HEK293 (cell line): ENCODE results near the gene MYOM3.

Experiments used
- CTCF ChIA-PET: fragments of 350-600 bp; formaldehyde crosslinking; extraction: SDS; loops from one replicate; lab custom pipeline; 2021; ENCODE audit warnings: antibody characterized with exemption; lab: Yijun Ruan, JAX
- POLR2A ChIA-PET: fragments of 300-600 bp; formaldehyde crosslinking; extraction: SDS; loops from one replicate; lab custom pipeline; 2020; ENCODE audit warnings: antibody characterized with exemption, inconsistent platforms; lab: Yijun Ruan, JAX
- H3K27ac ChIP-seq: fragments of 200-500 bp; sonication (Bioruptor generic); 2 replicates; pipeline ENCODE4 v1.5.1; 2014; ENCODE audit warnings: low read depth, low read length, control low read depth, inconsistent platforms; ENCODE audit errors: extremely low read depth
- H3K36me3 ChIP-seq, 2 experiments: fragments of 200-500 bp in 1 of 2; sonication (Bioruptor generic) in 1 of 2; 1 replicate in 1 of 2; 2 replicates in 1 of 2; pipeline ENCODE4 v1.5.1; 2014 to 2017; ENCODE audit warnings: inconsistent platforms in 2 of 2, low read length in 2 of 2; ENCODE audit not compliant: control insufficient read depth in 2 of 2, insufficient read depth in 1 of 2
- H3K4me1 ChIP-seq: fragments of 200-500 bp; sonication (Bioruptor generic); 2 replicates; pipeline ENCODE4 v1.5.1; 2014; ENCODE audit warnings: mild to moderate bottlenecking, low read length, inconsistent platforms; ENCODE audit not compliant: control insufficient read depth, insufficient read depth
- H3K4me3 ChIP-seq: 2 replicates; pipeline ENCODE4 v1.5.1; 2011; ENCODE audit warnings: low read depth, mild to moderate bottlenecking, control low read depth, low read length, moderate library complexity
- H3K9me3 ChIP-seq: fragments of 200-500 bp; sonication (Bioruptor generic); 2 replicates; pipeline ENCODE4 v1.5.1; 2014; ENCODE audit warnings: low read depth, low read length, inconsistent platforms; ENCODE audit not compliant: control insufficient read depth, insufficient read depth
- KLF10 ChIP-seq: fragments of 450-650 bp; IDR thresholded peaks from 2 replicates; pipeline ENCODE4 v1.5.1; 2018; ENCODE audit warnings: missing biosample characterization, mild to moderate bottlenecking, missing genetic modification characterization
- OSR2 ChIP-seq: fragments of 450-650 bp; formaldehyde crosslinking; IDR thresholded peaks from 2 replicates; pipeline ENCODE4 v1.5.1; 2016; ENCODE audit warnings: missing biosample characterization, missing genetic modification characterization
- ZFP41 ChIP-seq: fragments of 450-650 bp; formaldehyde crosslinking; IDR thresholded peaks from 2 replicates; pipeline ENCODE4 v1.5.1; 2016; ENCODE audit warnings: missing biosample characterization, missing genetic modification characterization, borderline replicate concordance
- ZNF16 ChIP-seq: fragments of 450-650 bp; formaldehyde crosslinking; IDR thresholded peaks from 2 replicates; pipeline ENCODE4 v1.5.1; 2016; ENCODE audit warnings: low read depth, missing biosample characterization, missing genetic modification characterization
- ZNF221 ChIP-seq: fragments of 450-650 bp; formaldehyde crosslinking; IDR thresholded peaks from 2 replicates; pipeline ENCODE4 v1.5.1; 2017; ENCODE audit warnings: missing biosample characterization, missing genetic modification characterization, borderline replicate concordance
- ZNF24 ChIP-seq: fragments of 450-650 bp; formaldehyde crosslinking; IDR thresholded peaks from 2 replicates; pipeline ENCODE4 v1.5.1; 2016; ENCODE audit warnings: missing biosample characterization, missing genetic modification characterization
- ZNF426 ChIP-seq: fragments of 450-650 bp; formaldehyde crosslinking; IDR thresholded peaks from 2 replicates; pipeline ENCODE4 v1.5.1; 2017; ENCODE audit warnings: missing biosample characterization, missing genetic modification characterization, mild to moderate bottlenecking, inconsistent platforms, moderate library complexity
- ZNF514 ChIP-seq: fragments of 450-650 bp; formaldehyde crosslinking; IDR thresholded peaks from 2 replicates; pipeline ENCODE4 v1.5.1; 2016; ENCODE audit warnings: missing biosample characterization, missing genetic modification characterization
- ZNF600 ChIP-seq: fragments of 450-650 bp; formaldehyde crosslinking; IDR thresholded peaks from 2 replicates; pipeline ENCODE4 v1.5.1; 2016; ENCODE audit warnings: missing biosample characterization, missing genetic modification characterization
- ZNF610 ChIP-seq: fragments of 450-650 bp; formaldehyde crosslinking; IDR thresholded peaks from 2 replicates; pipeline ENCODE4 v1.5.1; 2016; ENCODE audit warnings: missing biosample characterization, missing genetic modification characterization, borderline replicate concordance
- ZNF623 ChIP-seq: fragments of 450-650 bp; formaldehyde crosslinking; IDR thresholded peaks from 2 replicates; pipeline ENCODE4 v1.5.1; 2016; ENCODE audit warnings: missing biosample characterization, missing genetic modification characterization
- ZXDB ChIP-seq: fragments of 450-650 bp; formaldehyde crosslinking; IDR thresholded peaks from 2 replicates; pipeline ENCODE4 v1.5.1; 2016; ENCODE audit warnings: missing biosample characterization, missing genetic modification characterization
- TF ChIP-seq, protein P1 (sequence below): fragments of 450-650 bp; formaldehyde crosslinking; IDR thresholded peaks from 2 replicates; pipeline ENCODE4 v1.5.1; 2016; ENCODE audit warnings: missing biosample characterization, missing genetic modification characterization
- TF ChIP-seq, protein P2 (sequence below): fragments of 450-650 bp; formaldehyde crosslinking; IDR thresholded peaks from 2 replicates; pipeline ENCODE4 v1.5.1; 2016; ENCODE audit warnings: missing biosample characterization, missing genetic modification characterization
- TF ChIP-seq, protein P3 (sequence below): fragments of 450-650 bp; formaldehyde crosslinking; IDR thresholded peaks from 2 replicates; pipeline ENCODE4 v1.5.1; 2016; ENCODE audit warnings: missing biosample characterization, missing genetic modification characterization

The MYOM3 gene

DNA sequence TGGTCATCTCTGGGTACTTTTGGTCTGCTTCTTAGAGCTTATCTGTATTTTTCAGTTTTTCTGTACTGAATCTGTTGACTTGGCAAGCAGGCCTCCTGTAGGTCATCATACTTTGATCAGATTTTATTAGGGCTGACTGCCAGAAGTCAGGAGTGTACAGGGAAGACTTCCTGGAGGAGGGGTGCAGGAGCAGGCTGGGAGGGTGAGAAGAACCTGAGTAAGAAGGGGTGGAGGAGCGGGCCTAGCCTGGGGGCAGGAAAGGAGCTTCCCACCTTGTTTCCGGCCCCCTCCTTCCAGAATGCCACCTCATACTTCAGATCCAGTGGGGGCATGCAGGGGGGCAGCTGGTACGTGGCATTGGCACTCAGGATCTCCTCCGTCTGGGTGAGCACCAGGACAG lies 49.3 kb upstream of the MYOM3 start:
- Histone ChIP-seq H3K9me3 (no peaks in the 10 kb centered on the region), H3K36me3 (peaks cover 17 to 87% of the 10 kb centered on the region in 2 experiments), H3K4me1 (no peaks in the 10 kb centered on the region), H3K27ac (no peak overlapping the region), H3K4me3 (no peak overlapping the region)
- TF ChIP-seq ZNF24 (tag by site-specific recombination): no peak
- TF ChIP-seq ZFP41 (tag by site-specific recombination): no peak
- no peak for TF ChIP-seq KLF10
- TF ChIP-seq OSR2 (tag by site-specific recombination): no peak
- no peak for TF ChIP-seq ZNF426 (tag by site-specific recombination)
- TF ChIP-seq, protein P1, sequence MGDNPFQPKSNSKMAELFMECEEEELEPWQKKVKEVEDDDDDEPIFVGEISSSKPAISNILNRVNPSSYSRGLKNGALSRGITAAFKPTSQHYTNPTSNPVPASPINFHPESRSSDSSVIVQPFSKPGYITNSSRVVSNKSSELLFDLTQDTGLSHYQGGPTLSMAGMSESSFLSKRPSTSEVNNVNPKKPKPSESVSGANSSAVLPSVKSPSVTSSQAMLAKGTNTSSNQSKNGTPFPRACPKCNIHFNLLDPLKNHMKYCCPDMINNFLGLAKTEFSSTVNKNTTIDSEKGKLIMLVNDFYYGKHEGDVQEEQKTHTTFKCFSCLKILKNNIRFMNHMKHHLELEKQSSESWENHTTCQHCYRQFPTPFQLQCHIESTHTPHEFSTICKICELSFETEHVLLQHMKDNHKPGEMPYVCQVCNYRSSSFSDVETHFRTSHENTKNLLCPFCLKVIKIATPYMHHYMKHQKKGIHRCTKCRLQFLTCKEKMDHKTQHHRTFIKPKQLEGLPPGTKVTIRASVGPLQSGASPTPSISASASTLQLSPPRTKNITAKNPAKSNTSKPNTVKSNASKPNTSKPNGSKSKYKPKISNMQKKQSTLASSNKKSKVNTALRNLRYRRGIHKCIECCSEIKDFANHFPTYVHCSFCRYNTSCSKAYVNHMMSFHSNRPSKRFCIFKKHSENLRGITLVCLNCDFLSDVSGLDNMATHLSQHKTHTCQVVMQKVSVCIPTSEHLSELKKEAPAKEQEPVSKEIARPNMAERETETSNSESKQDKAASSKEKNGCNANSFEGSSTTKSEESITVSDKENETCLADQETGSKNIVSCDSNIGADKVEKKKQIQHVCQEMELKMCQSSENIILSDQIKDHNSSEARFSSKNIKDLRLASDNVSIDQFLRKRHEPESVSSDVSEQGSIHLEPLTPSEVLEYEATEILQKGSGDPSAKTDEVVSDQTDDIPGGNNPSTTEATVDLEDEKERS (tag by site-specific recombination): no peak
- no peak for TF ChIP-seq ZXDB (tag by site-specific recombination)
- TF ChIP-seq ZNF221 (tag by site-specific recombination): no peak
- no peak for TF ChIP-seq ZNF514
- TF ChIP-seq ZNF623: no peak
- TF ChIP-seq ZNF16: no peak
- ChIA-PET CTCF (interaction anchor here (0.7 to 1.1 kb wide), 4 partner anchors 8 to 424 kb away, joined by 3 to 4 read pairs (median 3); no protein-coding TSS in a partner anchor), POLR2A (no interaction called here)

DNA sequence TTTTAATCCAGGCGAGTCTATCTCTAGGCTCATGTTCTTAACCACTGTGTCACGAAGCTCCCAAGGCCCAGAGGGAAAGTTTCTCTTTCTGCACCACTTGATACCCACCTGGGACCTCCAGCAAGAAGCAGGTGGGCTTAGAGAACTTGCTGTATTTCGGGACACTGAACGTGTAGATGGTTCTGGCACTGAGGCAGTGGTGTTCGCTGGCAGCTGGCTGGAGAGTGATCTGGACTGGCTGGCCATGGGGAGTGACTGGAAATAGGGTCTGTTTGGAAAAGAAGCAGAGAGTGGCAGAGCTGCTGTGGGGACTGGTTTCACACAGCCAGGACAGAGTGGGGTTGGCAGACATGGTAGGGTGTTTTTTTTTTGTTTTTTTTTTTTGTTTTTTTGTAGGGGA lies 47.4 kb upstream of the MYOM3 start:
- Histone ChIP-seq H3K4me3 (no peak overlapping the region), H3K4me1 (no peaks in the 10 kb centered on the region), H3K36me3 (peaks cover 6 to 85% of the 10 kb centered on the region in 2 experiments; a peak in 2 of 3 replicates), H3K27ac (no peak overlapping the region), H3K9me3 (no peaks in the 10 kb centered on the region)
- no peak for TF ChIP-seq ZNF600 (tag by site-specific recombination)
- TF ChIP-seq, protein P2, sequence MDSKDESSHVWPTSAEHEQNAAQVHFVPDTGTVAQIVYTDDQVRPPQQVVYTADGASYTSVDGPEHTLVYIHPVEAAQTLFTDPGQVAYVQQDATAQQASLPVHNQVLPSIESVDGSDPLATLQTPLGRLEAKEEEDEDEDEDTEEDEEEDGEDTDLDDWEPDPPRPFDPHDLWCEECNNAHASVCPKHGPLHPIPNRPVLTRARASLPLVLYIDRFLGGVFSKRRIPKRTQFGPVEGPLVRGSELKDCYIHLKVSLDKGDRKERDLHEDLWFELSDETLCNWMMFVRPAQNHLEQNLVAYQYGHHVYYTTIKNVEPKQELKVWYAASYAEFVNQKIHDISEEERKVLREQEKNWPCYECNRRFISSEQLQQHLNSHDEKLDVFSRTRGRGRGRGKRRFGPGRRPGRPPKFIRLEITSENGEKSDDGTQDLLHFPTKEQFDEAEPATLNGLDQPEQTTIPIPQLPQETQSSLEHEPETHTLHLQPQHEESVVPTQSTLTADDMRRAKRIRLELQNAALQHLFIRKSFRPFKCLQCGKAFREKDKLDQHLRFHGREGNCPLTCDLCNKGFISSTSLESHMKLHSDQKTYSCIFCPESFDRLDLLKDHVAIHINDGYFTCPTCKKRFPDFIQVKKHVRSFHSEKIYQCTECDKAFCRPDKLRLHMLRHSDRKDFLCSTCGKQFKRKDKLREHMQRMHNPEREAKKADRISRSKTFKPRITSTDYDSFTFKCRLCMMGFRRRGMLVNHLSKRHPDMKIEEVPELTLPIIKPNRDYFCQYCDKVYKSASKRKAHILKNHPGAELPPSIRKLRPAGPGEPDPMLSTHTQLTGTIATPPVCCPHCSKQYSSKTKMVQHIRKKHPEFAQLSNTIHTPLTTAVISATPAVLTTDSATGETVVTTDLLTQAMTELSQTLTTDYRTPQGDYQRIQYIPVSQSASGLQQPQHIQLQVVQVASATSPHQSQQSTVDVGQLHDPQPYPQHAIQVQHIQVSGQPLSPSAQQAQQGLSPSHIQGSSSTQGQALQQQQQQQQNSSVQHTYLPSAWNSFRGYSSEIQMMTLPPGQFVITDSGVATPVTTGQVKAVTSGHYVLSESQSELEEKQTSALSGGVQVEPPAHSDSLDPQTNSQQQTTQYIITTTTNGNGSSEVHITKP (tag by site-specific recombination): no peak
- TF ChIP-seq, protein P3, sequence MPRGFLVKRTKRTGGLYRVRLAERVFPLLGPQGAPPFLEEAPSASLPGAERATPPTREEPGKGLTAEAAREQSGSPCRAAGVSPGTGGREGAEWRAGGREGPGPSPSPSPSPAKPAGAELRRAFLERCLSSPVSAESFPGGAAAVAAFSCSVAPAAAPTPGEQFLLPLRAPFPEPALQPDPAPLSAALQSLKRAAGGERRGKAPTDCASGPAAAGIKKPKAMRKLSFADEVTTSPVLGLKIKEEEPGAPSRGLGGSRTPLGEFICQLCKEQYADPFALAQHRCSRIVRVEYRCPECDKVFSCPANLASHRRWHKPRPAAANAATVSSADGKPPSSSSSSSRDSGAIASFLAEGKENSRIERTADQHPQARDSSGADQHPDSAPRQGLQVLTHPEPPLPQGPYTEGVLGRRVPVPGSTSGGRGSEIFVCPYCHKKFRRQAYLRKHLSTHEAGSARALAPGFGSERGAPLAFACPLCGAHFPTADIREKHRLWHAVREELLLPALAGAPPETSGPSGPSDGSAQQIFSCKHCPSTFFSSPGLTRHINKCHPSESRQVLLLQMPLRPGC (tag by site-specific recombination): no peak
- no peak for TF ChIP-seq ZNF610 (tag by site-specific recombination)
- POLR2A ChIA-PET: interaction anchor here (0.6 kb wide), 1 partner anchor 255 kb away, joined by 3 read pairs; no protein-coding TSS in a partner anchor
- CTCF ChIA-PET: interaction anchor here (0.6 to 2.0 kb wide), 4 partner anchors 9 to 1571 kb away, joined by 3 to 9 read pairs (median 4); no protein-coding TSS in a partner anchor
